ENCODE data around the gene SF3B2.

SF3B2 gene

DNA sequence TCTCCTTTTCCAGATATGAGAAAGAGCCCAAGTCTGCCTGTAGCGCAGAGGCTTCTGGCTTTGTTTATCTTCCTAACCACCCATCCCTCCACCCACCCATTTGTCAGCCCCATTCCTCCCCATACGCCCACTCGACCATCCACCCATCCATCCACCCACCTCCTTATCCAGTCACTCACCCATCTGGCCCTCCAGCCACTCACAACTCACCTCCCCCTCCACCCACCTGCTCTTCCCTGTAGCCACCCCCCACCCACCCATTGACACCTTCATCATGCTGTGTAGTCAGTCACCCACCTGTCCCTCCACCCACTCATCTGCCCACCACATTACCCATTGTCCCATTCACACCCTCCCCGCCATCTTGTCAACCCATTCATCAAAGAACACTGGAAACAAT is 34.8 kb upstream of the SF3B2 start:
- no peaks in the 10 kb centered on the region for H3K79me2 ChIP-seq (ENCODE audit: insufficient read depth, low read length)
- no peaks in the 10 kb centered on the region for H3K27me3 ChIP-seq (ENCODE audit: insufficient read depth, low read length, poor library complexity)
- no peak overlapping the region for H2AFZ ChIP-seq (ENCODE audit: low read depth, low read length)
- DNase-seq (no peak), ATAC-seq (ENCODE audit: insufficient read depth, low read depth) (no peak)
- no peak for TF ChIP-seq EZH2 (IDR thresholded peaks at IDR 0.05; ENCODE audit: borderline replicate concordance, low read depth, low read length, severe bottlenecking)
- TF ChIP-seq, protein P1, sequence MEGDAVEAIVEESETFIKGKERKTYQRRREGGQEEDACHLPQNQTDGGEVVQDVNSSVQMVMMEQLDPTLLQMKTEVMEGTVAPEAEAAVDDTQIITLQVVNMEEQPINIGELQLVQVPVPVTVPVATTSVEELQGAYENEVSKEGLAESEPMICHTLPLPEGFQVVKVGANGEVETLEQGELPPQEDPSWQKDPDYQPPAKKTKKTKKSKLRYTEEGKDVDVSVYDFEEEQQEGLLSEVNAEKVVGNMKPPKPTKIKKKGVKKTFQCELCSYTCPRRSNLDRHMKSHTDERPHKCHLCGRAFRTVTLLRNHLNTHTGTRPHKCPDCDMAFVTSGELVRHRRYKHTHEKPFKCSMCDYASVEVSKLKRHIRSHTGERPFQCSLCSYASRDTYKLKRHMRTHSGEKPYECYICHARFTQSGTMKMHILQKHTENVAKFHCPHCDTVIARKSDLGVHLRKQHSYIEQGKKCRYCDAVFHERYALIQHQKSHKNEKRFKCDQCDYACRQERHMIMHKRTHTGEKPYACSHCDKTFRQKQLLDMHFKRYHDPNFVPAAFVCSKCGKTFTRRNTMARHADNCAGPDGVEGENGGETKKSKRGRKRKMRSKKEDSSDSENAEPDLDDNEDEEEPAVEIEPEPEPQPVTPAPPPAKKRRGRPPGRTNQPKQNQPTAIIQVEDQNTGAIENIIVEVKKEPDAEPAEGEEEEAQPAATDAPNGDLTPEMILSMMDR (IDR thresholded peaks at IDR 0.05; ENCODE audit: borderline replicate concordance, extremely low read depth, low read length, poor library complexity, severe bottlenecking): no peak
- no peak overlapping the region for H3K27ac ChIP-seq (ENCODE audit: low read length)
- no peak overlapping the region for H3K4me2 ChIP-seq (ENCODE audit: insufficient read depth, low read length)
- peaks cover 3% of the 10 kb centered on the region; the same call in 1 of the 2 replicates for H4K20me1 ChIP-seq (ENCODE audit: insufficient read depth, low read length)
- H3K4me1 ChIP-seq (ENCODE audit: insufficient read depth, low read length): peaks cover 3% of the 10 kb centered on the region
- H3K36me3 ChIP-seq (ENCODE audit: insufficient read depth, low read length): no peaks in the 10 kb centered on the region
- no peak overlapping the region for H3K4me3 ChIP-seq (ENCODE audit: low read depth in 1 of 2, low read length in 2 of 2)
- no peaks in the 10 kb centered on the region for H3K9me3 ChIP-seq (ENCODE audit: insufficient read depth, low read length, severe bottlenecking)
- no peak overlapping the region for H3K9ac ChIP-seq (ENCODE audit: low read depth, low read length)

DNA sequence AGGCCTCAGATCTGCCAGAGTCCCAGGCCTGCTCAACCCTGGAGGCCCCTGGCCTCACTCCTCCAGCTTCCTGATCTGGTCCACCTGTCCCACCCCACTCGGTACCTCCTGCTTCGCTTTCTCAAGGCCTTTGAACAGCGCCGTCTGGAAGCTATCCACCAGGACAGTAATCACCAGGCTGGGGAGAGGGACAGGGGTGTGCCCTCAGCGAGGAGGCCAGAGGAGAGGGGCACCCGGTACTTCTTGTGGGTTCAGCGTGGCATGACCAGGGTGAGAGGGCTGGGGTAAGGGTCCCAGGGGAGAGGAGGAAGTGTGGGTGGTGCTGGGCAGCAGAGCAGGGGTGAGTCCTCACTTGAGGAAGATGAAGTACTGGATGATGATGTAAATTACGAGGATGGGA is 32.0 kb upstream of the SF3B2 start:
- no peak overlapping the region for H3K27ac ChIP-seq (ENCODE audit: low read length)
- H3K79me2 ChIP-seq (ENCODE audit: insufficient read depth, low read length): no peaks in the 10 kb centered on the region
- no peak for TF ChIP-seq EZH2 (IDR thresholded peaks at IDR 0.05; ENCODE audit: borderline replicate concordance, low read depth, low read length, severe bottlenecking)
- TF ChIP-seq, protein P1 (IDR thresholded peaks at IDR 0.05; ENCODE audit: borderline replicate concordance, extremely low read depth, low read length, poor library complexity, severe bottlenecking): no peak
- DNase-seq (no peak), ATAC-seq (ENCODE audit: insufficient read depth, low read depth) (no peak)
- H3K27me3 ChIP-seq (ENCODE audit: insufficient read depth, low read length, poor library complexity): peaks cover 5% of the 10 kb centered on the region
- peaks cover 9% of the 10 kb centered on the region for H3K4me1 ChIP-seq (ENCODE audit: insufficient read depth, low read length)
- H3K9ac ChIP-seq (ENCODE audit: low read depth, low read length): no peak overlapping the region
- H3K4me2 ChIP-seq (ENCODE audit: insufficient read depth, low read length): no peak overlapping the region
- H3K9me3 ChIP-seq (ENCODE audit: insufficient read depth, low read length, severe bottlenecking): no peaks in the 10 kb centered on the region
- H3K4me3 ChIP-seq (ENCODE audit: low read depth in 1 of 2, low read length in 2 of 2): no peak overlapping the region
- no peak overlapping the region for H2AFZ ChIP-seq (ENCODE audit: low read depth, low read length)
- H4K20me1 ChIP-seq (ENCODE audit: insufficient read depth, low read length): no peaks in the 10 kb centered on the region
- H3K36me3 ChIP-seq (ENCODE audit: insufficient read depth, low read length): no peaks in the 10 kb centered on the region

DNA sequence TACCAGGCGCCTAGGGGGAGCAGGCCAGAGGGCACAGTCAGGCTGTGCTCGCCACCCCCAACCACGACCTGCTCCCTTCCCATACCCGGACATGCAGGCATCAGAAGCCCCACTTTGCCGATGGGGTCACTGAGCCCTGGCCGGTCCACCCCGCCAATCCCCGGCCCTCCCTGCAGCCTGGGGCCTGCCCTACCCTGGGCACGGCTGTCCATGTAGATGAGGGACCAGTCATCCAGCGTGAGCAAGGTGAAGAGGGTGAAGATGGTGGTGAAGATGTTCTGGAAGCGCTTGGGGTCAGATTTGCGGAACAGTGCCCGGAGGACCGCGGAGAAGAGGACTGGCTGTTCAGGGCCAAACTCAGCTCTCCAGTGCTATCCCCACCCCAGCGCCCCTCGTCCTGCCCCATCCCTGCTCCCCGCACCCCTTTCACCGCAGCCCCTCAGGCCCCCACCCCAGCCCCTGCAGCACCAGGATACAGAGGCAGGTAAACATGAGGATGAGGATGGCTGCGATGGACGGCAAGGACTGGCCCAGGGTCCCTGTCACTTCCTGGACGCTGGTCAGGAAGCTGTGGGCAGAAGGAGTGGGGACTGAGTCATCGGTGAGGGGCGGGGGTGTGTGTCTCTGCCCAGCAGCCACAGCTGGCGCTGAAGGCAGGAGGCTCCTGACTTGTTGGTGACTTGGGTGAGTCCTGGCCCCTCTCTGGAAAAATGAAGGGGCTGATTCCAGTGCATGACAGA is 31.4 kb upstream of the SF3B2 start:
- no peak for DNase-seq
- H2AFZ ChIP-seq (ENCODE audit: low read depth, low read length): no peak overlapping the region
- peaks cover 5% of the 10 kb centered on the region for H3K27me3 ChIP-seq (ENCODE audit: insufficient read depth, low read length, poor library complexity)

More for the DNA sequence above, 31.4 kb upstream of the SF3B2 start:
- Histone ChIP-seq H3K9ac (ENCODE audit: low read depth, low read length) (no peak overlapping the region), H3K27ac (ENCODE audit: low read length) (no peak overlapping the region), H3K4me2 (ENCODE audit: insufficient read depth, low read length) (no peak overlapping the region), H3K36me3 (ENCODE audit: insufficient read depth, low read length) (no peaks in the 10 kb centered on the region), H3K9me3 (ENCODE audit: insufficient read depth, low read length, severe bottlenecking) (no peaks in the 10 kb centered on the region), H3K4me1 (ENCODE audit: insufficient read depth, low read length) (peaks cover 9% of the 10 kb centered on the region), H3K79me2 (ENCODE audit: insufficient read depth, low read length) (no peaks in the 10 kb centered on the region), H4K20me1 (ENCODE audit: insufficient read depth, low read length) (no peaks in the 10 kb centered on the region), H3K4me3 (ENCODE audit: low read depth in 1 of 2, low read length in 2 of 2) (no peak overlapping the region)
- no peak for TF ChIP-seq EZH2 (IDR thresholded peaks at IDR 0.05; ENCODE audit: borderline replicate concordance, low read depth, low read length, severe bottlenecking)
- TF ChIP-seq, protein P1 (IDR thresholded peaks at IDR 0.05; ENCODE audit: borderline replicate concordance, extremely low read depth, low read length, poor library complexity, severe bottlenecking): no peak
- ATAC-seq (ENCODE audit: insufficient read depth, low read depth): no peak

All from DND-41 (cell line).